ENCODE results near the gene RBM26. TPM values are rescaled to one million over a fixed set of nuclear protein-coding genes. Genes with fewer than 3 reads are reported as not detected.
"Not testable (repeated sequence)": the region's sequence is repeated elsewhere in the genome, so short reads cannot be mapped to it uniquely, and the experiment has no call there.

Gene RBM26
- total RNA-seq, 1 experiment from 2014 or later = 27.6 TPM

DNA sequence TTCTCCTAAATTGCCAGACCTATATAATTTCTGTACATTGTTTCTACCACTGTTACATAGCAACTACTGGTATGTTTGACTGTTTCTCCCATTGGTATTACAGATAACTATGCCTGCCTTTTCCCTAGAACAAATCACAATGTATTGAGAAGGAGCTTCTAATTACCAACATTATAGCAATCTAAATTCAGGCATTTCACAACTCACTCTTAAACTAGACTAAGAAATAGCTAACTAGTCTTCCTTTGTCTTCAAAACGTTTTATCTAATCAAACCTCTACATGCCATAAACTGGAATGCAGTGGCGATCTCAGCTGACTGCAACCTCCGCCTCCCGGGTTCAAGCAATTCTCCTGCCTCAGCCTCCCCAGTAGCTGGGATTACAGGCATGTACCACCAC lies 18.2 kb downstream of the RBM26 start:
- DNase-seq (ENCODE audit: low spot score) = no peak

DNA sequence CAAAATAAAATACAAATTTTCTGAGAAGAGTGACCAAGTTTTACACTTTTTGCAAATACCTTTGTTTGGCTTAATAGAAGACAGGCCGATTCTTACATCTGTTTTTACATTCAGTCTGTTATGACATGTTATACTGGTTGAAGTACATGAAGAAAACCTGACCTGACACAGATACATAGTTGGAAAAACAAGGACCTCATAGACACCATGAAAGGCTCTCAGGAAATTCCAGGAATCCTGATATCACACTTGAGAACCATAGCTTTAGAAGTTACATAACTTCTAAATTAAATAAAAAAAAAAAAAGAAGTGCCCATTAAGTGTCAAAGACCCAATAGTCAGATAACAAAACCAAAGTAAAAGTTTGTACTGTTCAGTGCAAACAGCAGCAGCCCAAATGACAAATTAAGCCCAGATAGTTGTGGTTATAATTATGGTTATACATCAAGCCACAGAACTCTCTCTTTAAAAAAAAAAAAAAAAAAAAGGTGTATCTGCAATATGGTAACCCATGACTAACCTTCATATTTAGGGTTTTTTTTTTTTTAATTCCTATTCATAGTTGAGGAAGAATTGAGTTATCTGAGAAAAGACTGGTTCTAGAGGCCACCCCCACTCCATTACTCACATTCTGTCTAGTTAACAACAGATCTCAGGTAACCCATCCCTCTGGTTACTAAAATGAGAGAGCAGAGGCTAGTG lies 19.8 kb downstream of the RBM26 start:
- DNase-seq (ENCODE audit: low spot score) = no peak

DNA sequence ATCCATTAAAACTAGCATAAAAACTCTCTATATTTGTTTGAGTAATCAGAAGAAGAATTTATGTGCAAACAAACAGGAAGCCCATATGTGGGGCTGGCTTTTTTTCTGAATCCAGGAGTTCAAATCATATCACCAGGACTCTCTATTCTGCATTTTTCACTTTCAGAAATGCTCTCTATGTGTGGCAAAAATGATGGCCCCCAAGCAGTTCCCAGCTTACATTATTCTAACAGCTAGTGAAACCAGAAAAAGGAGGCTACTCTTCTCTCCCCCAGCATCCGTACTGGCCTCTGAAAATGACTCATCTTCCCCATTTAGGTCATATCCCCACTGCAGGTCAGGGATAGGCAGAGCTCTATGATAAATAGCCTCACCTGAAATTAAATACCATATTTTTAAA lies 20.4 kb downstream of the RBM26 start:
- no peak for DNase-seq (ENCODE audit: low spot score)

DNA sequence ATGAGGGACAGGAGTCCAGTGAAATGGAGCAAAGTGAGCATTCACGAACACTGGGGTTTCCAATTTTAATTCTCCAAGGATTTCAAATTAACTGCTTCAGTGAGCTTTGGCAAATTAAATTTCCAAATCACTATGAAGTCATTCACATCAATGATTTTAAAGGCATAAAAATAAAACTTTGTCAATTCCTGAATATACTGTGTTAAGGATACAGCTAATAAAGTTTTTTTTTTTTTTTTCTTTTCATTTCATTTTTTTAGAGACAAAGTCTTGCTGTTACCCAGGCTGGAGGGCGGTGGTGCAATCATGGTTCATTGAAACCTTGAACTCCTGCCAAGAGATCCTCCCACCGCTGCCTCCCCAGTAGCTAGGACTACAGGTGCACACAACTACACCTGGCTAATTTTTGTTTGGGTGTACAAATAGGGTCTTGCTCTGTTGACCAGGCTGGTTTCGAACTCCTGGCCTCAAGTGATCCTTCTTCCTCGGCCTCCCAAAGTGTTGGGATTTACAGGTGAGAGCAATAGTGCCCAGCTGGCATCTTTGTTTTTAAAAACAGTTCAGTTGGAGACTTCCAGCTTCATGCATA lies 21.9 kb downstream of the RBM26 start:
- no peak for DNase-seq (ENCODE audit: low spot score)

DNA sequence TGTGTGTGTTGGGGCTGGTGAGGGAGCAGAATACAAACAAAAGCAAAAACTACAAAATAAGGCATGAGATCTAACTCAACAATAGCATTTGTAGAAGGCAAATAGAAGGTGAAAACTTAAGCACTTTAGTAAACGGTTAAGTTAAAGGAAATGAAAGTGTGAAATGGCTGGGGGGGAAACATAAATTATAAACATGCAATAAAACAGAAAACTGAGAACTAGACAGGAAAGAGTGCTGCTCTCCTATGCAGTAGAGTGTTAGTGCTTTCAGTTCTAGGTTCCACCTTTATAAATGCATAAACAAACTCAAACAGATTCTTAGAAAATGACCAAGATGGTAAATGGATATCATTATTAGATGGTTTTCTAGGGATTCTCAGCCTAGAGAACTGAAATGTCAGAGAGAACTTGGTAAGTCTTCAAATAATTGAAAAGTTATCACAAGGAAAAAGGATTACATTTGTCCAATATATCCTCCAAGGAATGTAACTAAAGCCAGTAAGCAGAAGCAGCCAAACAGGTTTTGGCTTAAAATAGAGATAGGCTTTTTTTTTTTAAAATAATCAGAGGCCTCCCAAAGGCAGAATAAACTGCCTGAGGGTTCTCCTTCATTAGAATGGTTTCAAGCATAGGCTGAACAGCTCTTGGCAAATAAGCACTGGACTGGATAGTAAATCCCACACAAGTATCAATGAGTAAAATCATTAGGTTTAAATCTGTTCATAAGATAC lies 23.3 kb downstream of the RBM26 start:
- DNase-seq (ENCODE audit: low spot score) = no peak

DNA sequence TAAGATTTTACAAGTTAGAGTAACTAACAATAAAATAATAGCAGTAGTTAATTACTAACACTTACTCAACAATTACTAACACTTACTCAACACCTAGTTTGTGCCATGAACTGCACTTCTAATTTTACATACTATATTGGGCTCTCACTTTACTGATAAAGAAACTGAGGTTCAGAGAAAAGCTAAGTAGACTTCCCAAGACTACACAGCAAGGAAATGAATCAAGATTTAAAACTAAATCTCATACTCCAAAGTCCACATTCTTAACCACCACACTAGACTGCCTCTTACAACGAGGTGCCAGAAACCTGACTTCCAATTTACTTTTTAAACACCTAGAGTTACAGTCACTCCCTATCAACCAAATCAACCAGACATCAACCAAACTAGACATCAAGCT lies 25.1 kb downstream of the RBM26 start:
- no peak for DNase-seq (ENCODE audit: low spot score)

DNA sequence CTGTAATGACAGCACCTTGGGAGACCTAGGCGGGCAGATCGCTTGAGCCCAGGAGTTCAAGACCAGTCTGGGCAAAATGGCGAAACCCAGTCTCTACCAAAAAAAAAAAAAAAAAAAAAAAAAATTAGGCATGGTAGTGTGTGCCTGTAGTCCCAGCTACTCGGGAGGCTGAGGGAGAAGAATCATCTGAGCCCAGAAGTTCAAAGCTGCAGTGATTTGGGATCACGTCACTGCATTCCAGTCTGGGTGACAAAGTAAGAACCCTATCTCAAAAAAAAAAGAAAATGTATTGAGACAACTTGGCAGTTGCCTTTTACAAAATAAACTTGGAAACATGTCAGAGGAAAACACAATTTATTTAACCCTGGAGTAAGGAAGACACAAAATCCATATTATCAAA lies 26.8 kb downstream of the RBM26 start:
- DNase-seq (ENCODE audit: low spot score) = no peak

DNA sequence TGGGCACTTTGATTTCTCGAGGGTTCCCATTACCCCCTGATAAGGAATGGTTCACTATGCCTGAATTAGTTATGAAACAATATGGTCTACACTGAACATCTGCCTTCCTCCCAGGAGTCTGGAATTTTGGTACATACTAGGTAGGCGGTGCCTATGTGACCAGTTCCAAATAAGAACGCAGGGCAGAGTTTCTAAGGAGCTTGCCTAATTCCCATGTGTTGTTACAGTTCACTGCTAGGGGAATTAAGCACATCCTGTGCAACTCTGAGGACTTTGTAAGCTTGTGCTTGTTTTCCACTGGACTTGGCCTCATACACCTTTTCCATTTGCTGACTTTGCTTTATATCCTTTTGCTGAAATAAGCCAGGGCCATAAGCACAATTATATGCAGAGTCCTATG lies 29.2 kb downstream of the RBM26 start:
- no peak for DNase-seq (ENCODE audit: low spot score)

DNA sequence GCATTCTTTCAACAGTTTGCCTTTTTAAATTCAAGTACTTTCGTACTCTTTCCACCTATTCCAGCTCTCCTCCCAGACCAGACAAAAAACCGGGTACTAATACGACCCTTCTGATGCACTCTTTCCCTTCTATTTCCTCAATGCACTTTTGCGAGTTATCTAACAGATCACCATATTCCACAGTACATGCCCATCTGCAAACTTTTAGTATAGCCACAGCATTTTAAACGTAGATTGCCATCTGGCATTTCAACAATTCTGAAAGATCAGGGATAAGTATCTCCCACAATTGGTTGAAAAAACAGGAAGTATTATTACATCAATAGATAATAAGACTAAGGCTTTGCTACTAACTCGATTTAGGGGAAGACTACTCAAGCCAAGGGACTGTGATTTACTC lies 31.5 kb downstream of the RBM26 start:
- DNase-seq (ENCODE audit: low spot score) = no peak

DNA sequence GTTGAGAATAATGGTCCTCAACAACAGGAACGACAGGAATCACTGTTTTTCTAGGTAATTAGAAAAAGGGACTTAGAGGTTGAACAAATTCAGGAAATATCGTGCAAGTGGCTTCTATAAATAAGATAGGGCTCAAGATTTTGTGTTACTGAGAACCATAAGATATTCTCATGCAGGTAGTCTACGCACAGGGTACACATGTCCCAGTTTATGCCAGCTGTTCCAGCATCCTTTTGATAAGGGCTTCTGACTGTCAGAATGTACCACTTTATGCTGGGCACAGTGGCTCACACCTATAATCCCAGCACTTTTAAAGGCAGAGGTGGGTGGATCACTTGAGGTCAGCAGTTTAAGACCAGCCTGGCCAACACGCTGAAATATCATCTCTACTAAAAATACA lies 32.1 kb downstream of the RBM26 start:
- no peak for DNase-seq (ENCODE audit: low spot score)

DNA sequence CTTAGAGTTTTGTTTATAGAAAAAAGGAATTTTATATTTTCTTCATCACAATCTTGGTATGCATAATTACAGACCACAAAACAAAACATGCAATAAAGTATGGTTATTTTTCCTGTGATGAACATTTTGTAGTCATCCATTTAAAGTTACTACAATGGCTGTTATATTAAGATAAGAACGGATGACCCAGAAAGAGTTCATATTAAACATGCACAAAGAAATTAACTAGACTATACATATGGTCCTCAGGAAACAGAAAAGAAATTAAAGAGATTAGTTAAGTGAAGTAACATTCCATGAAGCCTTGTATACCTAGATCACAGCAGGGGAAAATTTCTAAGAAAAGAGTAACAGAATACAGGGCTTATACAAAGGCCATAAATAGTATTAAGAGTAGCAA lies 36.8 kb downstream of the RBM26 start:
- no peak for DNase-seq (ENCODE audit: low spot score)

DNA sequence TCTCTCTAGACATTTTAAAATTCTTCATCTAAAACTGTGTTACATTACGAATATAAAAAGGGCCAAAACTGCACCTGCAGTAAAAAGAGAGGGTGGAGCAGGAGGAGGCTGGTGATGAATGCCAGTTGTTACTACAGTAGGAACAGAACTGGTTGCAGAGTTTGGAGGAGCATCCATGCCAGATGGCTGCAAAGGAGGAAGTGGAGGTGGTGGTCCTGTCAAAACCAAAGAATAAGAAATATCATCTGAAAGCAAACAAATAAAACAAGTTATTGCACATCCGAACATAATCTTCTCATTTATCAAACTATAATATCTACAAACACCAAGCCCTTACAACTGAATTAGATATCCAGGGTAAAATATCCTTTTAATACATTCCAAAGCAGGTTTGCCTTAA lies 40.1 kb downstream of the RBM26 start:
- no peak for DNase-seq (ENCODE audit: low spot score)

DNA sequence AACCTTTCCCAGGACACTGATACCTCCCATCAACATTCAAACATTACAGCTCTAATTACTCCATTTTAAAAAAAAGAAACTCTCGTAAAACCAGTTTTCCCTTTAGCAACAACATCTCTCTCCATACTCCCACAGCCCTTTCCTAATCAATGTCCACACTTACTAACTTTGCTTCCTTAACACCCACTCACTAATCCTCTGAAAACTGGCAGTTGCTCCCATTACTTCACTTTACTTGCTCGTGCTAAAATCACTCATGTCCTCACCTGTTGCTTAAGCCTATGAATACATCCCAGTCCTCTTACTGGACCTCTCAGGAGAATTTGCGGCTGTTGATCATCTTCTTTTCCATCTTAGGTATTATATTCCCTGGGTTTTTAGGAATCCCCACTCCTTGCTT lies 44.8 kb downstream of the RBM26 start:
- no peak for DNase-seq (ENCODE audit: low spot score)

DNA sequence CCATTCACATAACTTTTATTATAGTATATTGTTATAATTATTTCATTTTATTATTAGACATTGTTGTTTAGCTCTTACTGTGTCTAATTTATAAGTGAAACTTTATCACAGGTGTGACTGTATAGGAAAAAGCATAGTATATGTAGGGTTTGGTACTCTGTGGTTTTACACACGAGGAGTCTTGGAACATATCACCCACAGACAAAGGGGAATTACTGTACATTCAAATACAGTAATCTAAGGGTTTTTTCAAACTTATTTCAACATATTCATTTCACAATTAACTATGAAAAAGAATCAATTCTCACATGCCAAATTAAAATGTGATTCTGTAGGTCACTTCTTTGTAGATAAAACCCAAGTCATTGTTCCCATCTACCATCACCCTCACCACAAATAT lies 46.0 kb downstream of the RBM26 start:
- no peak for DNase-seq (ENCODE audit: low spot score)

DNA sequence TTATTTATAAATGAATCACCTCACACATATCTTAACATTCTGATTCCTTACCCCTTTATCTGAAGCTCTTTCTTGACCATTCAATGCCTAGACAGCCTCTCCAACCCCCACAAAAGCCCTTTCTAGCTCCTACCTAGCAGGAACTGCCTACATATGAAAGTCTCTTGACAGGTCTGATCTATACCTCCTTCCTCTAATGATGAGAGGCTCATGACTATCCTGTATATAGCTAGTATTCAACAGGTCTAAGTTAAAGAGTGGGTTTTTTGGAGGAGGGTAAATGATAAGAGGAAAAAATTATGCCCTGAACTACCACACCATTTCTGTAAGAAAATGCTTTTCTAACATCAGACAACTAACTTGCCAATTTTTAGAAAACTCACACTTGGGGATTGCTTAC lies 47.0 kb downstream of the RBM26 start:
- no peak for DNase-seq (ENCODE audit: low spot score)

DNA sequence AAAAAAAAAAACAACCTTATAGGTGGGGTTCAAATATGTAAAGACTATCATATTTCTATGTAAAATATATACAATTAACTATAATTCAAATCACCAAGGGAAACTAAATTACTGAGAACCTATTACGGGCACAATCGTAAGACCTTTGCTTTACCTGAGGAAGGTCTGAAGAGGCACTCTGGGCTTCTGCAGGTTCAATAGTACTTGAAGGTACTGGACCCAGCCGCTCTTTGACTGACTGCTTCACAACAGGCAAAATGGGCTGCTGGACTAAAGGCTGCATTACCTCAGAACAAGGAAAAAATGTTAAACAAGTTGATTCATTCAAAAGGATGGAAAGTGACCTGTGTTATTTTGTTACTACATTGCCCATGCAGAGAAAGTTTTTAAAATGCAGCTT lies 51.8 kb downstream of the RBM26 start:
- DNase-seq (ENCODE audit: low spot score) = no peak

DNA sequence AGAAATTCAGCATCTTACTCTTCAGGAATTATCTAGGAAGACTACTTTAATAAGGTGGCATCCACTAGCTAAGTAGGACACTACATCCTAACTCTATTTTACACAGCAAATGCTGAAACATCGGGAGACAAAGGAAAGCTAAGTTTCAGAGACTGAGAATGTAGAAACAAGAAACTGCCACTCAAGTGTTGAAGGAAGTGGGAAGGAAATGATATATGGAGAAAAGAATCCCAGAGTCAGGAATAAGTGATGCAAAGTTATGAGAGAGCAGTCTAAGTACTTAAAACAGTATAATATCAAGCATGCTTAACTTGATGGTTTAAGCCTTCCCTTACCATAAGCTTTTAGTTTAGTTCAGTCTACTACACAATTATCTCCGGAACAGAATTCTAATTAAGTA lies 52.4 kb downstream of the RBM26 start:
- no peak for DNase-seq (ENCODE audit: low spot score)

DNA sequence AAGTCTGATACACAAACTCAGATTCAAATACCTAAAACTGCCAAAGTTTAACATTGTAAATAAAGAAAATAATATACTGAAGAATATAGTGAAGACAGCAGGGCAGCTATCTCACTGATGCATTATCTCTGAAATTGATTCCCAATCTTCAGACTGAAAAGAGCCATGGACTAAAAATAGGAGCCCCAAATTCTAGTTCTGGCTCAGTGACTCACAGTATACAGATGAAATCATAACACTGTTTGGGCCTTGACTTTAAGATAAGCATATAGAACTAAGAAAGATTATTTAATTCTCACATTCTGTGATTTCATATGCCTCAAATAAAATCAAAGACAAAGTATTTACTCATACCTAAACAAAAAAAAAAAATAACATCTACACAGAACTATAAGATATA lies 53.9 kb downstream of the RBM26 start:
- no peak for DNase-seq (ENCODE audit: low spot score)

DNA sequence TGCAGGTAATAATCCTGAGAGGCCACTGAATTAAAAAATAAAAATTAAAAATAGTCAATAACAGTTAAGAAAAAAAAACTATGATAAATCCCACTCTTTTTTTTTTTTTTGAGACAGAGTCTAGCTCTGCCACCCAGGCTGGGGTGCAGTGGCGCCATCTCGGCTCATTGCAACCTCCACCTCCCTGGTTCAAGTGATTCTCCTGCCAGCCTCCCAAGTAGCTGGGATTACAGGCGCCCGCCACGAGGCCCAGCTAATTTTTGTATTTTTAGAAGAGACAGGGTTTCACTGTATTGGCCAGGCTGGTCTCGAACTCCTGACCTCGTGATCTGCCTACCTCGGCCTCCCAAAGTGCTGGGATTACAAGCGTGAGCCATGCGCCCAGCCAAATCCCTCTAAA lies 56.4 kb downstream of the RBM26 start:
- not testable (repeated sequence) for DNase-seq (ENCODE audit: low spot score)

DNA sequence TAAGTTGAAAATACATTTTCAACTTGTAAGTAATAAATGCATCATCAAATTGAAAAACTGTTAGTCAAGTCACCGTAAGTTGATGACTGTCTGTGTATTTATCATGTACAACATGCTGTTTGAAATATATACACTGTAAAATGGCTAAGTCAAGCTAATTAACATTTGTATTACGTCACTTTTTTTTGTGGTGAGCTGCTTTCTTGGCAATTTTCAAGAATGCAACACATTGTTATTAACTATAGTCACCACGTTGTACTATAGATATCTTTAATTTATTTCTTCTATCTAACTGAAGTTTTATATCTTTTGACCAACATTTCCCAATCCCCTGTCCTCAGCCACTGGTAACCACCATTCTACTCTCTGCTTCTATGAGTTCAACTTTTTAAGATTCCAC lies 57.0 kb downstream of the RBM26 start:
- DNase-seq (ENCODE audit: low spot score) = no peak

DNA sequence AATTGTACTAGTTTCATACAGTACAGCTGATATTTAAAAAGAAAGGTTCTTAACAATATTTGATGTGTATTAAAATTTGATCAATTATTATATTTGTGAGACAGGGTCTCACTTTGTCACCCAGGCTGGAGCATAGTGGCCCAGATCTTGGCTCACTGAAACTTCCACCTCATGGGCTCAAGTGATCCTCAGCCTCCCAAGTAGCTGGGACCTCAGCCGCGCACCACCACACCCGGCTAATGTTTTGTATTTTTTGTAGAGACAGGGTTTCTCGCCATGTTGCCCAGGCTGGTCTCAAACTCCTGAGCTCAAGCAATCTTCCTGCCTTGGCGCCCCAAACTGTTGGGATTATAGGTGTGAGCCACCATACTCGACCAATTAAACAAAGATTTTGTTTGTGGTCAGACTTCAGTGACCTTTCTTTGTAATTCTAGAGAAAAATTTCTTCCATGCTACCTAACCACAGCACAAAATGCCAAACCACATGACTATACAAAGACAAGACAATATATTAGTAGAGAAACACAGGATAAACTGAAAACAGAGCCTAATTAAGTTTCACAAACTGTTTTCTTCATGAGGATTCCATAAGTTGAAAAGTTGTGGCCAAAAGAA lies 59.6 kb downstream of the RBM26 start:
- peak; percentile 4 for DNase-seq (ENCODE audit: low spot score)

DNA sequence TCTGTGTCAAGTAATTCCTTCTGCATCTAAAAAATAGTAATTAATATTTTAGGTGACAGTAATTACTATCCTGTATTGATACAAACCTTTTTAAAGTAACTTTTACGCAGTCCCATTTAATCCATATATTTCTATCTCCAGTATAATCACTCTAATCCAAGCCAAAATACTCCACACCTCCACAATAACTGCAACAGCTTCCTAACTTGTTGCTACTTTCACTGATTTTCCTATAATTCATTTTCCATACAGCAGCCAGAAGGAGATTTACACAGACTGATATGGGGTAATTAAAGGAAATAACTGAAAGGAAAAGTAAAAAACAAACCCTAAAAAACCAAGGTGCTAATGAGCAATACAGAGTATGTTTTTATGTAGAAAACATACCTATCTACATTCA lies 64.9 kb downstream of the RBM26 start:
- DNase-seq (ENCODE audit: low spot score) = no peak

DNA sequence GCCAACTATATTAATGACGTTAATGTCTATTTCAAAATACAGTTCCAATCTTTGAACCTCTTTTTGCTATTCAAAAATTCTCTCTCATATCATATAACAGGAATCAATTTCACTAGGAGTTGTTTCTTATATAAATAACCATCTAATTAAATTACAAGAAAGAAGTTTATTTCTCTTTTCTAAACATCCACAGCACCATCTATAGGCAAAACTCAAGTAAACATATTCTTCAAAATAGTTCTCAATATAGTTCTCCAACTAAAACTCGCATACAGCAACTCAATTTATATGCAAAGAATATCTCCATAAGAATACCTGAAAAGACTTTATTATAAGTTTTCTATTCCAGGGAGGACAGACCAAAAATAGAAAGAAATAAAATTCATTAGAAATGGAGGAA lies 65.6 kb downstream of the RBM26 start:
- no peak for DNase-seq (ENCODE audit: low spot score)
